Brain microvascular endothelial cell (primary cell): ENCODE results near the gene TMEM43.

Experiments
- DNase-seq: peaks from one replicate; pipeline ENCODE4 v3.0.0-alpha.2; 2020
- H3K27ac ChIP-seq: fragments of 250-450 bp; sonication (Bioruptor Pico); 2 replicates; pipeline ENCODE4 v1.5.1; 2020; ENCODE audit warnings: mild to moderate bottlenecking, moderate library complexity
- H3K27me3 ChIP-seq: fragments of 250-450 bp; sonication (Bioruptor Pico); replicated peaks from 2 replicates; pipeline ENCODE4 v1.5.1; 2020; ENCODE audit warnings: mild to moderate bottlenecking
- H3K36me3 ChIP-seq: fragments of 250-450 bp; sonication (Bioruptor Pico); replicated peaks from 2 replicates; pipeline ENCODE4 v1.5.1; 2020; ENCODE audit warnings: mild to moderate bottlenecking
- H3K4me3 ChIP-seq: 2 replicates; pipeline ENCODE4 v1.5.1; 2011; ENCODE audit warnings: low read depth, mild to moderate bottlenecking, control low read depth, low read length, moderate library complexity
- CTCF ChIP-seq: IDR thresholded peaks from 2 replicates; pipeline ENCODE4 v1.5.1; 2011; ENCODE audit warnings: low read depth, mild to moderate bottlenecking, moderate library complexity, low read length, control low read depth, inconsistent platforms; ENCODE audit errors: missing control alignments
- in situ Hi-C: cut with HindIII; loops from 2 replicates; pipeline ENCODE4 v1.10.0; 2017; ENCODE audit warnings: low sequenced_read_pairs, low pct_ligation_motif_present

Gene TMEM43

GRCh38 chr3:14133876-14134275 is 9.0 kb downstream of the TMEM43 start:
- TF ChIP-seq CTCF, result no peak
- H3K27ac ChIP-seq, result no peak overlapping the region
- peaks cover 81% of the 10 kb centered on the region for H3K36me3 ChIP-seq
- no peaks in the 10 kb centered on the region for H3K27me3 ChIP-seq
- in situ Hi-C loops, result no loop called here
- H3K4me3 ChIP-seq, result no peak overlapping the region
- DNase-seq, result no peak

- Histone ChIP-seq H3K36me3 (peaks cover 80% of the 10 kb centered on the region), H3K27ac (no peak overlapping the region), H3K4me3 (no peak overlapping the region), H3K27me3 (no peaks in the 10 kb centered on the region)
- DNase-seq, result no peak
- no peak for TF ChIP-seq CTCF
- in situ Hi-C loops, result no loop called here
Measured at GRCh38 chr3:14134291-14134690, 9.4 kb downstream of the TMEM43 start.

GRCh38 chr3:14135581-14135980 is 10.7 kb downstream of the TMEM43 start:
- no peak overlapping the region for H3K4me3 ChIP-seq
- no peak for TF ChIP-seq CTCF
- in situ Hi-C loops, result no loop called here
- no peaks in the 10 kb centered on the region for H3K27me3 ChIP-seq
- peaks cover 71% of the 10 kb centered on the region for H3K36me3 ChIP-seq
- no peak overlapping the region for H3K27ac ChIP-seq
- DNase-seq, result no peak

- in situ Hi-C loops, result no loop called here
- no peak overlapping the region for H3K4me3 ChIP-seq
- TF ChIP-seq CTCF, result no peak
- H3K36me3 ChIP-seq, result peaks cover 64% of the 10 kb centered on the region
- no peak for DNase-seq
- no peak overlapping the region for H3K27ac ChIP-seq
- H3K27me3 ChIP-seq, result no peaks in the 10 kb centered on the region
Measured at GRCh38 chr3:14137004-14137403, 12.2 kb downstream of the TMEM43 start.

GRCh38 chr3:14137445-14137844 is 12.6 kb downstream of the TMEM43 start:
- H3K36me3 ChIP-seq, result peaks cover 61% of the 10 kb centered on the region
- no peak for DNase-seq
- no peak overlapping the region for H3K4me3 ChIP-seq
- H3K27me3 ChIP-seq, result no peaks in the 10 kb centered on the region
- no peak overlapping the region for H3K27ac ChIP-seq
- in situ Hi-C loops, result no loop called here
- TF ChIP-seq CTCF, result no peak

- DNase-seq, result no peak
- no peak for TF ChIP-seq CTCF
- Histone ChIP-seq H3K27ac (no peak overlapping the region), H3K27me3 (no peaks in the 10 kb centered on the region), H3K36me3 (peaks cover 52% of the 10 kb centered on the region), H3K4me3 (no peak overlapping the region)
- in situ Hi-C loops, result no loop called here
Measured at GRCh38 chr3:14138109-14138877, 13.4 kb downstream of the TMEM43 start.
